Fibroblast of gingiva (primary cell): ENCODE data around the gene GPC1.

ENCODE experiments used
- DNase-seq: peaks from one replicate; pipeline ENCODE4 v3.0.0-alpha.2; 2011; ENCODE audit warnings: low read depth

GPC1 gene

GRCh38 chr2:240396623-240397541 lies 38.6 kb upstream of the GPC1 start:
- DNase-seq = no peak

GRCh38 chr2:240397542-240397916 lies 37.9 kb upstream of the GPC1 start:
- no peak for DNase-seq

GRCh38 chr2:240397924-240398645 lies 37.4 kb upstream of the GPC1 start:
- DNase-seq = no peak

GRCh38 chr2:240398661-240399267 lies 36.7 kb upstream of the GPC1 start:
- no peak for DNase-seq

- DNase-seq = no peak
Measured at GRCh38 chr2:240399419-240400324, 35.8 kb upstream of the GPC1 start.

GRCh38 chr2:240400371-240401161 lies 34.9 kb upstream of the GPC1 start:
- DNase-seq = no peak

- DNase-seq = no peak
Measured at GRCh38 chr2:240401308-240401707, 34.2 kb upstream of the GPC1 start.

- no peak for DNase-seq
Measured at GRCh38 chr2:240401781-240402551, 33.5 kb upstream of the GPC1 start.

- no peak for DNase-seq
Measured at GRCh38 chr2:240402566-240403272, 32.7 kb upstream of the GPC1 start.

GRCh38 chr2:240403396-240404104 lies 31.9 kb upstream of the GPC1 start:
- DNase-seq = no peak

- no peak for DNase-seq
Measured at GRCh38 chr2:240404174-240404852, 31.1 kb upstream of the GPC1 start.

- no peak for DNase-seq
Measured at GRCh38 chr2:240405133-240405532, 30.3 kb upstream of the GPC1 start.

GRCh38 chr2:240405684-240406313 lies 29.7 kb upstream of the GPC1 start:
- DNase-seq = no peak

- DNase-seq = no peak
Measured at GRCh38 chr2:240407090-240407489, 28.4 kb upstream of the GPC1 start.

- no peak for DNase-seq
Measured at GRCh38 chr2:240410004-240410403, 25.5 kb upstream of the GPC1 start.

- no peak for DNase-seq
Measured at GRCh38 chr2:240410808-240411207, 24.7 kb upstream of the GPC1 start.

GRCh38 chr2:240411261-240412160 lies 24.0 kb upstream of the GPC1 start:
- DNase-seq = no peak
